Left ventricle myocardium inferior (tissue), 1 donor: ENCODE data around the gene LPGAT1. TPM values are rescaled to one million over a fixed set of nuclear protein-coding genes. Genes with fewer than 3 reads are reported as not detected.
"Not testable (repeated sequence)": the region's sequence is repeated elsewhere in the genome, so short reads cannot be mapped to it uniquely, and the experiment has no call there.

Experiments
- DNase-seq: peaks from one replicate; pipeline ENCODE4 v3.0.0-alpha.2; 2020
- H3K27ac ChIP-seq: fragments of 200-600 bp; replicated peaks from 2 replicates; pipeline ENCODE4 v1.8.0; 2021
- H3K27me3 ChIP-seq: fragments of 200-600 bp; 2 replicates; pipeline ENCODE4 v1.8.0; 2021; ENCODE audit warnings: low read depth
- H3K36me3 ChIP-seq: fragments of 200-600 bp; 2 replicates; pipeline ENCODE4 v1.8.0; 2021
- H3K4me1 ChIP-seq: fragments of 200-600 bp; 2 replicates; pipeline ENCODE4 v1.8.0; 2021
- H3K4me3 ChIP-seq: fragments of 200-600 bp; 2 replicates; pipeline ENCODE4 v1.8.0; 2021; ENCODE audit warnings: mild to moderate bottlenecking, moderate library complexity
- H3K9me3 ChIP-seq: fragments of 200-600 bp; replicated peaks from 2 replicates; pipeline ENCODE4 v1.8.0; 2021
- CTCF ChIP-seq: fragments of 200-600 bp; IDR thresholded peaks from 2 replicates; pipeline ENCODE4 v1.8.0; 2021; ENCODE audit warnings: antibody characterized with exemption, mild to moderate bottlenecking, borderline replicate concordance
- intact Hi-C: fragments of 100-400 bp; cut with micrococcal nuclease; formaldehyde crosslinking; loops from one replicate; pipeline ENCODE4 v1.11.0; 2022
- total RNA-seq: library from RNA; stranded (reverse); fragmentation: NEBNext Ultra II Directional; extraction: Animal tissue kit (Norgen Biotek cat#: 25700); gene quantifications from one replicate; pipeline ENCODE4 v1.2.1, GENCODE V29; 2021
- donor health status: DM: no; HTN: yes; CAD: no; lungs with severe emphysema.

Gene LPGAT1
- total RNA-seq, 1 donor from 2014 or later: 24.9 TPM

GRCh38 chr1:211874521-211875347, 44.2 kb upstream of the LPGAT1 start:
- Histone ChIP-seq H3K27me3 (peaks cover 5% of the 10 kb centered on the region), H3K4me1 (no peaks in the 10 kb centered on the region), H3K27ac (no peak overlapping the region), H3K9me3 (no peaks in the 10 kb centered on the region), H3K4me3 (no peak overlapping the region), H3K36me3 (no peaks in the 10 kb centered on the region)
- intact Hi-C loops: no loop called here
- no peak for TF ChIP-seq CTCF
- no peak for DNase-seq

GRCh38 chr1:211873731-211874130, 43.2 kb upstream of the LPGAT1 start:
- H3K36me3 ChIP-seq, H3K9me3 ChIP-seq, H3K4me1 ChIP-seq, H3K4me3 ChIP-seq, DNase-seq, H3K27ac ChIP-seq, intact Hi-C loops, H3K27me3 ChIP-seq: not testable (repeated sequence)

GRCh38 chr1:211870156-211870555, 39.6 kb upstream of the LPGAT1 start:
- Histone ChIP-seq H3K27me3 (peaks cover 5% of the 10 kb centered on the region), H3K9me3 (peaks cover 20% of the 10 kb centered on the region), H3K4me1 (no peaks in the 10 kb centered on the region), H3K36me3 (no peaks in the 10 kb centered on the region), H3K27ac (no peak overlapping the region), H3K4me3 (no peak overlapping the region)
- intact Hi-C loops: no loop called here
- DNase-seq: no peak
- TF ChIP-seq CTCF: no peak

GRCh38 chr1:211865180-211865579, 34.6 kb upstream of the LPGAT1 start:
- TF ChIP-seq CTCF: no peak
- H3K27ac ChIP-seq: no peak overlapping the region
- no peaks in the 10 kb centered on the region for H3K4me1 ChIP-seq
- no peak for DNase-seq
- H3K36me3 ChIP-seq: no peaks in the 10 kb centered on the region
- peaks cover 20% of the 10 kb centered on the region for H3K9me3 ChIP-seq
- H3K4me3 ChIP-seq: no peak overlapping the region
- no peaks in the 10 kb centered on the region for H3K27me3 ChIP-seq
- intact Hi-C loops: no loop called here

- H3K27me3 ChIP-seq: peaks cover 7% of the 10 kb centered on the region
- no peaks in the 10 kb centered on the region for H3K4me1 ChIP-seq
- no peak overlapping the region for H3K4me3 ChIP-seq
- DNase-seq: no peak
- H3K9me3 ChIP-seq: peaks cover 5% of the 10 kb centered on the region
- no peaks in the 10 kb centered on the region for H3K36me3 ChIP-seq
- intact Hi-C loops: no loop called here
- no peak overlapping the region for H3K27ac ChIP-seq
- TF ChIP-seq CTCF: no peak
Observed at GRCh38 chr1:211859405-211859804, 28.8 kb upstream of the LPGAT1 start.

GRCh38 chr1:211851174-211851573, 20.6 kb upstream of the LPGAT1 start:
- intact Hi-C loops: no loop called here
- Histone ChIP-seq H3K27me3 (peaks cover 7% of the 10 kb centered on the region), H3K36me3 (no peaks in the 10 kb centered on the region)

More at GRCh38 chr1:211851174-211851573, 20.6 kb upstream of the LPGAT1 start:
- no peak overlapping the region for H3K4me3 ChIP-seq
- DNase-seq: no peak
- no peak for TF ChIP-seq CTCF
- no peak overlapping the region for H3K27ac ChIP-seq
- H3K4me1 ChIP-seq: no peaks in the 10 kb centered on the region
- H3K9me3 ChIP-seq: no peaks in the 10 kb centered on the region
